EH (cell line): ENCODE measurements around the gene ABHD11.
"Not testable (repeated sequence)": the region's sequence is repeated elsewhere in the genome, so short reads cannot be mapped to it uniquely, and the experiment has no call there.

Experiments
- DNase-seq: peaks from one replicate; pipeline ENCODE4 v3.0.0-alpha.2; 2015; ENCODE audit warnings: low read depth

Gene ABHD11

DNA sequence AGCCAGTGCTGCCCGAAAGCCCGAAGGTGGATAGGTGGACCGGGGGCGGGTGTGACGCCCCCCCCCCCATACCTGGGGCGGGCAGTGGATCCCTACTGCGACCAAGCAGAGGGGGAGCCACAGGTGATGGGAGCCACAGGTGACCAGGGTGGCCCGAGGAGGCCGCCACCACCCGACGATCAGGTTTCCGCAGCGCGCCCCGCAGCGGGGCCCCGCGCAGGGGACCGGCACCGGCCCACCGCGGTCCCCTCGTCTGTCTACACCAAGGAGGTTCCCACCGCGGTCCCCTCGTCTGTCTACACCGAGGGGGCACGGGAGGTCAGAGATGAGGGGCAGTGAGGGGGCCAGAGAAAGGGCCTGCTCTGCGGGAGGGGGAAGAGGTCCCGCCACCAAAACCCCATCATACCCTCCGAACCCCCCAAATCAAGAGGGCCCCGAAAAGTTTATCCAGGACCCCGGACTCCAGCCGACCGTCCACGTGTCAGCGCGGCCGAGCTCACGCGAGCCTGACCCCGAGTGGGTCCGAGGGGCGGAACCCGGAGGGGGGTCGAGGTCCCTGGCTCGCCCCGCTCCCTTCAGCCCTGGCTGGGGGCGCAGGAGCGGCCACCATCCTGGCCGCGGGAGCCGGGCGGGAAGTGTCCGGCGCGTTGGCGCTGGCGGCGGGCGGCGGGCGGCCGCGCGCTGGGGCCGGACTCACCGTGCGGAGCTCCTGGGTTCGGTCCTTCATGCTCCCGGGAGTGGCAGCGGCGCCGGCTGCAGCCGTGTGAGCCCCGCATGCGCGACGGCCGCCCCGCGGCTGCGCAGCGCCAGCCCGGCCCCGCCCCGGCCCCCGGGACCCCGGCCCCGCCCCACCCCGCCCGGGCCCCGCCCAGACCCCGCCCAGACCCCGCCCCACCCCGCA, 19.4 kb downstream of the ABHD11 start, which contains the start of gene STX1A:
STX1A (minus strand) TSS at position 765 of the 901 bp plus-strand sequence; CDS start at position 727, 38 bp downstream.
- peak; percentile 80 for DNase-seq

DNA sequence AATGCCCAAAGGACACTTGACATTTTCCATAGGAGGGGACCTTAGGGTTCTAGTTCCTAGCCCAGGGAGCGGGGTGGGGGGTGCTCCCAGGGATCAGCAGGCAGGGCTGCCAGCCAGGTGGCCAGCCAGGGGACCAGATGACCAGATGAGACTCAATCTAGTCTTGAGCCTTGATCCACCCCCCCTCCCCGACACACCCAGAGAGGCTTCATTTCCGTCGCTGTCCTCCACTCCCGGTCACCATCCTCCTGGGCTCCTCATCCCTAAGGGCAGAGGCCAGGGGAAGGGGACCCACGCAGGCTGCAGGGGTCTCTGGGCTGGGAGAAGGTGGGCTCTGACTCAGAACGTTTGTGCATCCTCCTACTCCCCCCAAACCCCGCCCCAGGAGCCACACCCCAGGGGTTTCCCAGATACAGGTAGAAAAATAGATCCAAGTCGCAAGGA, 20.1 kb downstream of the ABHD11 start:
- DNase-seq = no peak

DNA sequence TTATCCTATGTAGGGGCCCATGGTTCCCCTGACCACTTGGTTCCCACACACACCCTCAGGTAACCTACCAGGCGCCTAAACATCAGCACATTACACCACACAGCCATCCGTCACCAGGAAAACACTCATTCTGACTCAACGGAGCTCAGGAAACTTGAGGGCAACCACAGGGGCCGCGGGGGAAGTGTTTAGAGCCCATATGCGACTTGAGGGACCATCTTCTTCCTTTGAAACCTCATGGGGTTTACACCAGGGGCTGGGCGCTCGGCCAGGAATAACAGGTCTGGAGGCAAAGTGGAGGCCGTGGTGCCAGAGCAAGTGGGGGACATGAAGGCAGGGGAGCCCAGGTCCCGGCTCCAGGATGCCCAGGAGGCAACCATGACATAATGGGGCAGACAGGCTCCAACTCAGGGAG, 20.6 kb downstream of the ABHD11 start:
- DNase-seq = peak; percentile 92

DNA sequence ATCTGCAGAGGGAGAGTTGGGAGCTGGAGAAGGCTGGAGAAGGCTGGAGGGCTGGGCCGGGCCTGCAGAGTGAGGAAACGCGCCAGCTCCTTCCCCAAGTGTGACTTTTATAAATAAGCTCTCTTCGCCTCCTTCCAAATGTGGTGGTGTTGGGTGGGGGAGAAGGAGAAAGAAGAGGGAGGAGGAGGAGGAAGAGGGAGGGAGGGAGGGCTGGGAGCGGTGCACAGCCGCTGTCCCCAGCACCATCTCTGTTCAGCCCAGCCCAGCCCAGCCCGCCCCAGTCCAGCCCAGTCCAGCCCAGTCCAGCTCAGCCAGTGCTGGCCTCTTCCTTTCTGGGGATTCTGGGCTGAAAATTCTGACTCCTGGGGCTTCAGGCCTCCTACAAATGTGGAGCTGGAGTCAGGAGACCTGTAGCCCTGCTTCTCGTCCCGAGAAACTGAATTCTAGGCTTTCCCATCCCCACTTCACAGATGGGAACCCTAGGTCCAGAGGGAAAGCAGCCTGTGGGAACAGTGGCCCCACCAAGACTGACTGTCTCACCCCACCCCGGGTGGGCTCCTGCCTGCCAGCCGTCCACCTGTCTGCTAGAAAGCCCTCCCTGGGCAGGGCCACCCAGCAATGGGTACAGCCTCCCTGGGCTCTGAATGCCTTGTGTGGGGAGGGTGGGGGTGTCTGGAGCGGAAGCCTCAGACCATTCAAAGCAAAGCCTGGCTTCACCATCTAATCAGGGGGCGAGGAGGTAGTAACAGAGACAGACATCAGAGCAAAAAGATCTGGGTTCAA, 21.4 kb downstream of the ABHD11 start:
- peak; percentile 24 for DNase-seq

DNA sequence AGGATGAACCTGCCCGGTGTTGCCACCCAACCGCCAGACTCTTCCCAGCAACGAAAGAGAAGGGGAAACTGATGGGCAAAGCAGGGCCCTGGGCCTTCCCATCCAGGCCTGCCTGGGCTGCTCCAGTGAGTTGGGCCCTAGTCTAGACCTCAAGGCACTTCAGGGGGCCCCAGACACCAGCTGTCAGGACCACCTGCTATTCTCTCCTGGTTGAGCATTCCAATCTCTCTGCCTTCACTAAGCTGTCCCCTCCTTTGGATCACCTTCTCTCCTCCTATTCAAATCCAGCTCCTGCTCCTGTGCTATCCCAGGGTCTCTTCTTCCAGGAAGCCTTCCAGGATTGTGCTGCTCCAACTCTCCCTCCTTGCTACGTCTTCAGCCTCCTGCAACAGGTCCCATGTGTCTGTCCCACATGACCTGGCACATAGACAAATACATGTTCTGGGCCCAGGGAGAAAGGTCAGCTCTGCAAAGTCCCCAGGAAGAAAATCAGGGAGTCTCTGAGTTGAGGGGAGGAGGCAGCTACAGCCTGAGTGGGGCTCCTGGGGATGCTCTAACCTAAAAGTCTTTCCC, 22.2 kb downstream of the ABHD11 start:
- no peak for DNase-seq

DNA sequence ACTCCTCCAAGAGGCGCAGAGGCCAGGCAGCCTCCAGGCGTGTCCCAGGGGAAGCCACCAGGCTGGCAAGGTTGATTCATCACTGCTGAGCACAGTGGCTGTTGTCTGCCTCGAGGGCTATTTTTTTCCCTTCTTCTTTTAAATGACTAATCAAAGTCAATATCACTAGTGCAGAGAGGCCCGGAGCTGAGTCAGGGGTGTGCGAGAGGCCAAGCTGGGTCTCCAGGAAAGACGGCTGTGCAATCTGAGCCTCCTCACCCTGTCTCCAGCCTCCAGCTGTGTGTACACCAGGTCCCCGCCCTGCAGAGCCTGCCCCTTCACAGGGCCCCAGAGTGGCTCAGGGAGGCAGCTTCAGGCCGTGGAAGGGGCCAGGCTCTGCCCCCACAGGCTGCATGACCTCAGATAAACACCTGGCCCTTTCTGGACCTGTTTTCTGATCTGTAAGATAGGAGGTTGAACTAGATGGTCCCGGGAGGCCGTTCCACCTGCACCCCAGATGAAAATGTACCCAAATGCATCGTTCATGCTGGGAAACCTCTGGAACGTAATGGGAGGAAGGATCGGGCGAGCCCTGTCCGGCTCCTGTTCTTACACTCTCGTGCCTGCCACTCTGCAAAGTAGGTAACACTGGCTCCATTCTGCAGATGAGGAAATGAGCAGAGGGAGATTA, 22.8 kb downstream of the ABHD11 start:
- peak; percentile 96 for DNase-seq

DNA sequence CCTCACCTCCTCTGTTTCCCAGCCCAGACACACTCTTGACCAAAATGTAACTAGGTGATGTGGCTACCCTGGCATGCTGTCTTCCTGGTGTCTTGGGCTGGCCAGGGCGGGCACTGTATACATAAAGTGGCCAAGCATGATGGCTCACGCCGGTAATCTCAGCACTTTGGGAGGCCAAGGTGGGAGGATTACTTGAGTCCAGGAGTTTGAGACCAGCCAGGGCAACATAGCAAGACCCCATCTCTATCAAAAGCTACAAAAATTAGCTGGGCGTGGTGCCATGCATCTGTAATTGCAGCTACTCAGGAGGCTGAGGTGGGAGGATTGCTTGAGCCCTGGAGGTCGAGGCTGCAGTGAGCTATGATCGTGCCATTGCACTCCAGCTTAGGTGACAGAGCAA, 25.3 kb downstream of the ABHD11 start:
- not testable (repeated sequence) for DNase-seq

DNA sequence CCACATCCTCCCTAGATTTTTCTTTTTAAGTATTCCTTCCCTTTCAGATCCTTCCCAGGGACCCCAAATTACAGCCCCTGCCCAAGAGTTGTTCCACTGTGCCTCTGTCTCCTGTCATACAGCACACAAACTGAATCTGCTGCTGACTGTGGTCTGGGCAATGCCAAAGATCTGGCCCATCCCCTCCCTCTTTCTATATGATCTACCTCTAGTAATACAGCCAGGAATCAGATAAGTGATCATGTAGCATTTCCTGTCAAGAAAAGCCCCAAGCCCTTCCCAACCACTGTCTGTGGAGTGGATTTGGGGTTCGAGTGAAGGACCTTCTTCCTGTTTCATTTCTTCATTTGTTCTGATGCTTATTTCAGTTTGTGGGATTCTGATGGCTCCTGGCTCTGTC, 25.8 kb downstream of the ABHD11 start:
- no peak for DNase-seq

DNA sequence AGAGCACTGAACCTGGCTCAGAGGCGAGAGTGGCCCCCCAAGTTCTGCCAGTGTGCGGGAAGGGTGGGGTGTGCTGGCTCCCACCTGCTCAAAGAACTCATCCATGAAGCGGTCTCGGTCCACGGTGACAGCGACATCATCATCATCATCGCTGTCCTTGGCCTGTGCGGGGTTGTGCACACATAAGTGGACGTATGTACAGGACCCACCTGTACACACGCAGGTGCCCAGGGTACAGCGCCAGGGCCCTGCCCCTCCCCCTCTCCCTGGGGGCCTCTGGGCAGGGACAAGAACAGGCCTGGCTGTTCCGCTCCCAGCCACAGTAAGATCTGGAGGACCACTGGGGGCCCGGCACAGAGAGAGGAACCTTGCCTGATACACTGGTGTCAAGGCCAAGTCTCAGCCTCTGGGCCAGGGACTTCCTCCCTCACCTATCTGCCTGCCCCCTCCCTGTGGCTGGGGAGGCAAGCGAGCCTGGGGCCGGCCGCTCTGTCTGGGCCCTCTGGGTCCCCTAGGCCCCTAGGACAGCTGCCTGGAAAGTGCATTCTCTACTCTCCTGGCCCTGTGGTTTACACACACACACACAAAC, 29.5 kb downstream of the ABHD11 start:
- no peak for DNase-seq

DNA sequence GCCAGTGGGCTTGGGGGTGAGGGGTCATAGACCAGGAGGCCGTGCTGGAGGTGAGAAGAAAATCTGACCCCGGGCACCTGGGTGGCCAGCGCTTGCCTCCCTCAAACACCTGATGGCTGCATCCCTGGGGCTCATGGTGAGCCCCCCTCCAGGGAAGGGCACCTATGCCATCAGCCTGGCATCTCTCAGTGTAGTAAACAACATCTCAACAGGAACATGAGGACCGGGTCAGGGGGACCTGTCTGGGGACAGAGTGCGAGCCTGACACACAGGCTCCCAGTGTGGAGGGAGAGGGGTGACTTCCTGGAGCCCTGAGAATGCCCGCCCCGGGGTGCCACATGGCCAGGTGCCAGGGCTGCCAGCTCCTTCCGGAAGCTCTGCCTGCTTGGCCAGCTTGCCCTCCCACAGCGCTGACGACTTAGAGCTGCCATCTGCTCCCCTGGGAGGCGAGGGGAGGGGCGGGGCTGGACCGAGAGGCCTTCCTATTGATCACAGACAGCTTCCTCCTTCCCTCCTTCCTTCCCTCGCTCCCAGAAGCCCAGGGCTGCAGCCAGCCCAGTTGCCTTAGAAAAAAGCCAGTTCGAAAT, 31.5 kb downstream of the ABHD11 start:
- no peak for DNase-seq

DNA sequence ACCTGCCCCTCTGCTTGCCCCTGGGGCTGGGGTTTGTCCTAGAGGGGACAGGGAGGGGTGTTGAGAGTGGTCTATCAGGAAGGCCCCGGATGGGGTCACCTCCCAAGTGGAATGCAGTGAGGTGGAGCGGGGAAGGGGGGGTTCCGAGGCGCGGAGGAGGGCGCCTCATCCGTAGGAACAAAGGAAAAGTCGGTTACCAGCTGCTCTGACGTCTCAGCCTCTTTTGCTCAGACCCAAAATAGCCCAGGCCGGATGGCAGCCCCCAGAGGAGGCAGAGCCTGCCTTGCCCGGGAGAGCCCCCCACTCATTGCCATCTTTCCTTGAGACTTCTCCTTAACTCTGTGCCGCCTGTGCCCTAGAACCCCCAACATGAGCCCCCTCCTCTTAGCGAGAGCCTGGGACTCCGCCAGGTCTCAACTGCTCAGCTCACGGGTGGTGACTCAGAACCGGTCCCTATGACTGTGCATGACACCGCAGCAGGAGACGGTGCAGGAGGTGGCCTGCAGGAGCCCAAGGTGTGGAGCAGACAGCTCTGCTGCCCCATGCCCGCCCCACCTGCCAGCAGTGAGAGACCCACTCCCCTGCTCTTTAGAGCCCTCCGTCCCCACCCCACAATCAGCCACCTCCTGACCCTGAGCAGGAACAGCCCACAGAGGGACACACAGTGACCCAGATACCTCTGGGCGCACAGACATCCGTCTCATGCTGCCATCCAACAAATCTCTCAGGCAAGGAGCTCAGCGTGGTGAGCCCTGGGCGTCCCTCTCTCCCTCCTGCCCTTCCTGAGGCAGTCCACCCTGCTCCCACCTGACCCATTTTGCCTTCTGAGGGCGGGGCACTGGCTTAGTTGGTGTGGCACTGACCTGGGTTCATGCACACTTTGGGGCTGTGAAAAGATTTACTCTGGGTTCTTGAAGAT, 32.2 kb downstream of the ABHD11 start:
- DNase-seq = no peak

DNA sequence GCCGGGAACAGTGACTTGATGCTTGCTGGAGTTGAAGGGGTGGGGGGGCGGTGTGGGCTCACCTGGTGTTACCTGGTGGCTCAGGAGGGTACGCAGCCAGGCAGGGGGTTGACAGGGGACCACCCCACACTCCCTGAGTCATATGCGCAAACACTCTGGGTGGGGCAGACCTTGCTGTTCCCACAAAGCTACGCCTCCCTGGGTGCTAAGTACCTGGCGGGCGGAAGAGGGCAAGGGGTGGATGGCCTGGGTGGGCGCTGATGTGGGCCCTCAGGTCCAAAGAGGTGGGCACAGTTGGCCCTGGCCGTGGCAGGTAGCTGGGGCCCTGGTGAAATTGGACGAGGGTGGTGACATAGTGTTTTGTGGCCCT, 33.1 kb downstream of the ABHD11 start:
- no peak for DNase-seq

DNA sequence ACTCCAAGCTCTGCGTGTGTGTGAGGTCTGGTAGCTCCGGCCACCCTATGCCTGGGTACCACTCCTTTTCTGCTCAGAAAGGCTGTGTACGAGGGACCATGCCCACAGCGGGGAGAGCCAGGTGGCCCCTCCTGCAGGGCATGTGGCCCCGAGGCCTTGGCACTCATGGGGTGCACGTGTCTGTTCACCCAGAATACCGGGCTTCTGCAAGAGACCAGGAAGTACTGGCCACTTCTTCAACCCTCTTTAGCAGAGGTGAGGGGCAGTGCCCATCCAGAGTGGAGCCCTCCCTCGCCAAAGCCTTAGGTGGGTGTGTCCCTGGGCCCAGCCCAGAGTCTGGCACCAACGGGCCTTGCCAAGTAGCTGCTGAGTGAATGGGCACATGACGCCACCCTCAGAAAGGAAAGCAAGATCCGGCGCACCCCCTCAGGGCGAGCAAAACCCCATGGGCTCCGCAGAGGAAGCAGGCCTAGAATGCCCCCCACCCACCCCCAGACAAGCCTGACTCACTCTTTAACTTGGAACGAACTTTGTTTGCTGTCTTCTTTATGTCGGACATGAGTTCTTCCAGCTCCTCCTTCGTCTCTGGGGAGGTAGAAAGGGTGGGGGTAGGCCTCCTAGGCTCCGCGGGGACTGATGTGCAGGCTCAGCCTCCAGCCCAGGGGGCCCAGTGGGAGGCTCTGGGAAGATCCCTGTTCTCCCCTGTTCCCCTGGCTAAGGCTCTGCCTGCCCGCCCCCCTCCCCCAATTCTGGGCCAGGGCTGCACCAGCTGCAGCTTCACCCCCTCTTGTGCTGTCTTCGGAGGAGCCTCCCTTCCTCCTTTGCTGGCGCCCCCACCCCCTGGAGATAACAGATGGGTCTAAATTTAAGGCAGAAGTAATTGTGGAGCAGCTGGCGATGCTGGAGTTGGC, 33.7 kb downstream of the ABHD11 start:
- DNase-seq = peak; percentile 29

DNA sequence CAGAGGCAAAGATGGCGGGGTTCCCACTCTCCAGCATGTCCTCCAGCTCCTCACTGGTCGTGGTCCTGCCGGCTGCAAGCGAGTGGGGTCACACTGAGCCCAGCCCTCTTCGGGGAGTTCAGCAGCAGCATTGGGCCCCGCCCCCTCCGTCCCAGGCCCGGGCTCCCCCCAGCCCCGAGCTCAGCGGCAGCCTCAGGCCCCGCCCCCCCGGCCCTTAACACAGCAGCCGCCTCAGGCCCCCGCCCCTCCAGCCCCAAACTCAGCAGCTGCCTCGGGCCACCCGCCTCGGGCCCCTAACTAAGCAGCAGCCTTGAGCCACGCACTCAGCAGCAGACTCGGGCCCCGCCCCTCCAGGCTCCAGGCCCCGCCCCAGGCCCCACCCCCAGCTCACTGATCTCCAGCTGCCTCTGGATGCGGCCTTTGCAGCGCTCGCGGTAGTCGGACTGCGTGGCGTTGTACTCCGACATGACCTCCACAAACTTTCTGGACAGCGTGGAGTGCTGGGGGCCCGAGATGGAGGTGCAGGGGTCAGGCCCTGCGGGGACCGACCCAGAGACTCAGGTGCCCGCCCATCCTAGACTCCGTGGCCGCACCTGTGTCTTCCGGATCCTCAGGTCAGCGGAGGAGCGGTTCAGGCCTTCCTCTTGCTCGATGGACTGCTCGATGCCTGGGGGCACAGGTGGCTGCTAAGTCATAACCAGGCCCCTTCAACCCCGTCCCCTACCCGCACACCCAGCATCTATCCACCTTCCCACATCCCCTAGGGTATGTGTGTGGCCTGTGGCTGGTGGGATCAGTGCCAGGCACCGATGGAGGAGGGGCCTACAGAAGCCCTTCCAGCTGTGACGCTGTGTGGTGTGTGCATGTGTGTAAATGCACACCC, 34.6 kb downstream of the ABHD11 start:
- DNase-seq = no peak

DNA sequence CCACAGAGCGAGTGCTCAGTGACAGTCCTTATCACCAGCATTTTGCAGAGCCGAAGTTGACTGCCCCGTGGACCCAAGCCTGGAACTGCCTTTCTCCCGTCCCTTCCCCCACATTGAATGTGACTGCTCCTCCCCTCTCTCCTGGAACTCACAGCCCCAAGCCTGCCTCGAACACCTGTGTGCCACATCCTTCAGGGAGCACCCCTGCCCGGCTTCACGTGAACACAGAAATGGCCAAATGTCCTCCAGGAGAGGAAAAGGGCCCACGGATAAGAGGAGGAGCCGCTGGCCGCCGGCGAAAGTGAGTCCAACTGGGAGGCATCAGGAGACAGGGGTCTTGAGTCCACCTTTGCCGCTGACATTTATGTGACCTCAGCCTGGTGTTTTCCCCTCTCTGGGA, 35.4 kb downstream of the ABHD11 start:
- DNase-seq = no peak

DNA sequence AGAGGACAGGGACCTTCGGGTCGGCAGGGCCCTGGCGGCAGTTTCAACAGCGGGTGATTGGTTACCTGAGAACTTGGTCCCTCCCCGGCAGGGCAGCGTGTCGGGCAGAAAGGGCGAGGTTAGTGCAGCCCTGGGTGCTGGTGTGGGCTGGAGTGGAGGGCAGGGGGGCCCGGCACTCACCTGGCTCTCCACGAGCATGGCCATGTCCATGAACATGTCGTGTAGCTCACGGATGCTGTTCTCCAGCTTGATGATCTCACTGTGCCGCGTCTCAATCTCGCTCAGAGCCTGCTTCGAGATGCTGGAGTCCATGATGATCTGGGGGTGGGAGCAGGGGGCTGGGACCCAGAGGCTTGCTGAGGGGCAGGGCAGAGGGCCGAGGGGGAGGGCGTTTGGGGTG, 35.9 kb downstream of the ABHD11 start:
- no peak for DNase-seq

DNA sequence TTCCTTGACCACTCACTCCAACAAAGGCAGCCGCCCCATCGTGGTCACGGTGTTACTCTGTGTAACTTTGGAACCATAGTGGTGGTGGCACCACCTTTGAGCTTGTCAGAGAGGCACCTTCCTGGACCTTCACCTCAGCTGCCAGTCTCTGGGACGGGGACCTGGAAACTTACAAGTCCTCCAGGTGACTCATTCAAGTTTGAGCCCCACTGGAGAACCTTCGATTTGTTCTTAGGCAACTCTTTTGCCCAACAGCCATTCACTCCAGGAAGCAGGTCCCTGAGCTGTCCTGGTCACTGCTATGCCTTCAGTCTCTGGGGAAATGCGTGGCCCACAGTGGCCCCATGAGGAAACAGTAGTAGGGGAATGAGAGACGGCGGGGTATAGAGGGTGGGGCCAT, 36.4 kb downstream of the ABHD11 start:
- no peak for DNase-seq

DNA sequence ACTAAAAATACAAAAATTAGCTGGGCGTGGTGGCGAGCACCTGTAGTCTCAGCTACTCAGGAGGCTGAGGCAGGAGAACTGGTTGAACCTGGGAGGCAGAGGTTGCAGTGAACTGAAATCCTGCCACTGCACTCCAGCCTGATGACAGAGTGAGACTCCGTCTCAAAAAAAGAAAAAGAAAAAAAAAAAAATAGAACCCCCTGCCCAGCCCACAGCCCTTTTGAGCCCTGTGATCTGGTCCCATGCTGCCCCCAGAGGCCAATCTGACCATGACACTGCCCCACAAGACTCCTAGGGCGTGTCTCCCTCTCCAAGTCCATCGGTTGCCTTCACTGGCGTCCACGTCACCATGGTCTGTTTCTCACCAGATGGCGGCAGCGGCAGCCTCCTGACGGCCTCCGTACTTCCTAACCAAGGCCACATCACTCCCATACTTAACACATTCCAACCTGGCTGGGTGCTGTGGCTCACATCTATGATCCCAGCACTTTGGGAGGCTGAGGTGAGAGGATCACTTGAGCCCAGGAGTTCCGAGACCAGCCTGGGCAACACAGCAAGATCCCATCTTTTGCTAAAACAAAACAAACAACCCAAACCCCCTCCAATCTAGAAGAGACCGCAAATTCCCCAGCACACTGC, 37.1 kb downstream of the ABHD11 start:
- peak; percentile 59 for DNase-seq
